GM23338 (cell line): ENCODE results near the gene SRF. TPM values are rescaled to one million over a fixed set of nuclear protein-coding genes. Genes with fewer than 3 reads are reported as not detected.

Experiments used
- ATAC-seq: fragments of 200-7000 bp; cut with Tn5 transposase; 3 replicates; pipeline ENCODE4 v1.9.1; 2020
- DNase-seq: peaks from one replicate; pipeline ENCODE4 v3.0.0-alpha.2; 2015; ENCODE audit warnings: low spot score
- H2AFZ ChIP-seq: fragments of 200-600 bp; sonication (generic); 2 replicates; pipeline ENCODE4 v1.8.0; 2016; ENCODE audit warnings: antibody characterized with exemption, mild to moderate bottlenecking, moderate library complexity
- H3F3A ChIP-seq: fragments of 200-600 bp; sonication (generic); replicated peaks from 2 replicates; pipeline ENCODE4 v1.8.0; 2017; ENCODE audit warnings: antibody characterized with exemption, mixed run types, low read depth
- H3K27ac ChIP-seq: fragments of 200-600 bp; sonication (generic); 2 replicates; pipeline ENCODE4 v1.6.1; 2016; ENCODE audit warnings: low read depth
- H3K27me3 ChIP-seq: fragments of 200-600 bp; sonication (generic); 2 replicates; pipeline ENCODE4 v1.8.0; 2016; ENCODE audit warnings: mild to moderate bottlenecking, mixed run types, moderate library complexity; ENCODE audit not compliant: insufficient read depth
- H3K36me3 ChIP-seq: fragments of 200-600 bp; sonication (generic); 2 replicates; pipeline ENCODE4 v1.8.0; 2016; ENCODE audit warnings: mild to moderate bottlenecking; ENCODE audit not compliant: insufficient read depth
- H3K4me1 ChIP-seq: fragments of 200-600 bp; sonication (generic); 2 replicates; pipeline ENCODE4 v1.8.0; 2016; ENCODE audit warnings: mild to moderate bottlenecking, moderate library complexity; ENCODE audit not compliant: insufficient read depth
- H3K4me2 ChIP-seq: fragments of 200-600 bp; sonication (generic); 2 replicates; pipeline ENCODE4 v1.7.1; 2017; ENCODE audit warnings: mixed run types
- H3K4me3 ChIP-seq: fragments of 200-600 bp; sonication (generic); 2 replicates; pipeline ENCODE4 v1.6.1; 2016; ENCODE audit warnings: mixed run types
- H3K79me2 ChIP-seq: fragments of 200-600 bp; sonication (generic); replicated peaks from 2 replicates; pipeline ENCODE4 v1.8.0; 2017; ENCODE audit warnings: mild to moderate bottlenecking; ENCODE audit not compliant: insufficient read depth
- H3K9me2 ChIP-seq: fragments of 200-600 bp; sonication (generic); 2 replicates; pipeline ENCODE4 v1.8.0; 2017; ENCODE audit not compliant: insufficient read depth
- H4K20me1 ChIP-seq: fragments of 200-600 bp; sonication (generic); replicated peaks from 2 replicates; pipeline ENCODE4 v1.8.0; 2017; ENCODE audit warnings: mild to moderate bottlenecking; ENCODE audit not compliant: insufficient read depth
- H3K27ac Mint-ChIP-seq: 2 replicates; pipeline ENCODE4 v1.8.0; 2020; ENCODE audit warnings: inconsistent platforms, mild to moderate bottlenecking, moderate library complexity, mixed read lengths
- H3K27me3 Mint-ChIP-seq: 3 replicates; pipeline ENCODE4 v1.8.0; 2022; ENCODE audit warnings: low read depth, mild to moderate bottlenecking, moderate library complexity, mixed read lengths, inconsistent platforms; ENCODE audit not compliant: insufficient read depth, poor library complexity
- H3K36me3 Mint-ChIP-seq: 3 replicates; pipeline ENCODE4 v1.8.0; 2021; ENCODE audit warnings: low read depth, mild to moderate bottlenecking, inconsistent platforms, moderate library complexity, mixed read lengths
- H3K4me1 Mint-ChIP-seq: 3 replicates; pipeline ENCODE4 v1.8.0; 2020; ENCODE audit warnings: mild to moderate bottlenecking, inconsistent platforms, mixed read lengths
- H3K4me3 Mint-ChIP-seq: 3 replicates; pipeline ENCODE4 v1.8.0; 2021; ENCODE audit warnings: moderate library complexity, mild to moderate bottlenecking, inconsistent platforms, mixed read lengths
- H3K9me3 Mint-ChIP-seq: 3 replicates; pipeline ENCODE4 v1.8.0; 2020; ENCODE audit warnings: moderate library complexity, mild to moderate bottlenecking, inconsistent platforms, mixed read lengths
- CREB1 ChIP-seq: fragments of 250-450 bp; sonication (Bioruptor Pico); IDR thresholded peaks from 2 replicates; pipeline ENCODE4 v1.5.0; 2020; ENCODE audit warnings: low read depth, mild to moderate bottlenecking, moderate library complexity
- EZH2 ChIP-seq: fragments of 200-600 bp; sonication (generic); IDR thresholded peaks from one replicate; pipeline ENCODE4 v1.8.0; 2017; ENCODE audit warnings: antibody characterized with exemption, mild to moderate bottlenecking, low read depth; ENCODE audit not compliant: unreplicated experiment
- EZH2phosphoT487 ChIP-seq: fragments of 200-600 bp; sonication (generic); IDR thresholded peaks from one replicate; pipeline ENCODE4 v1.8.1; 2018; ENCODE audit warnings: antibody characterized with exemption; ENCODE audit not compliant: unreplicated experiment
- JUNB ChIP-seq: IDR thresholded peaks from one replicate; pipeline ENCODE4 v1.6.1; 2016; ENCODE audit warnings: antibody characterized with exemption; ENCODE audit not compliant: unreplicated experiment
- NANOG ChIP-seq: IDR thresholded peaks from 2 replicates; pipeline ENCODE4 v1.6.1; 2016; ENCODE audit warnings: antibody characterized with exemption, borderline replicate concordance
- STAT1 ChIP-seq: IDR thresholded peaks from one replicate; pipeline ENCODE4 v1.6.1; 2016; ENCODE audit warnings: antibody characterized with exemption; ENCODE audit not compliant: unreplicated experiment
- ZNF331 ChIP-seq: fragments of 250-450 bp; sonication (Bioruptor Pico); IDR thresholded peaks from 2 replicates; pipeline ENCODE4 v1.5.0; 2020; ENCODE audit warnings: low read depth, mild to moderate bottlenecking, moderate library complexity
- polyA plus RNA-seq: library from polyadenylated mRNA; unstranded; fragments of >200 nt; fragmentation: Nextera tagmentation; extraction: Ambion mirVana; gene quantifications from 2 replicates; pipeline ENCODE4 v1.2.1, GENCODE V29; 2016
- total RNA-seq: library from RNA; depleted of rRNA; stranded (reverse); fragments of >200 nt; shearing (Covaris generic); gene quantifications from 2 replicates; pipeline ENCODE4 v1.2.3, GENCODE V29; 2014
- TF ChIP-seq, protein P1 (sequence below), 2 experiments: fragments of 200-600 bp in 1 of 2; sonication (generic) in 1 of 2; conservative IDR thresholded peaks; 2 replicates each; pipeline versions ENCODE4 v1.5.1 to v1.6.1; 2016 to 2017; ENCODE audit warnings: antibody characterized with exemption in 2 of 2, low read depth in 2 of 2, mild to moderate bottlenecking in 2 of 2, moderate library complexity in 1 of 2

SRF gene
- total and polyA plus RNA-seq, 2 experiments from 2014 or later: 9.9 to 54.9 TPM

DNA sequence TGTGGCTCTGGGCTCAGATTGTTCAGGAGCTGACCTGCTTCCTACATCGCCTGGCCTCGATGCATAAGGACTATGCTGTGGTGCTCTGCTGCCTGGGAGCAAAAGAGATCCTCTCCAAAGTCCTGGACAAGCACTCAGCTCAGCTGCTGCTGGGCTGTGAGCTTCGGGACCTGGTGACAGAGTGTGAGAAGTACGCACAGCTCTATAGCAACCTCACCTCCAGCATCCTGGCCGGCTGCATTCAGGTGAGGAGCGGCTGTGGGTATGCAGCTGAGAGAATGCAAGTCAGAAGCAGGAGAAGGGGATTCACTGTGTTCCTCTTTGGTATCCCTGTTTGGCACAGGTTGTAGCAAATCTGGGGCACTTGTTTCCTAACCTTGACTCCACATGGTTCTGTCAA lies 28.8 kb downstream of the SRF start:
- no peaks in the 10 kb centered on the region for H3F3A ChIP-seq
- H3K36me3 Mint-ChIP-seq: no peaks in the 10 kb centered on the region; the same call in 2 of the 3 replicates

DNA sequence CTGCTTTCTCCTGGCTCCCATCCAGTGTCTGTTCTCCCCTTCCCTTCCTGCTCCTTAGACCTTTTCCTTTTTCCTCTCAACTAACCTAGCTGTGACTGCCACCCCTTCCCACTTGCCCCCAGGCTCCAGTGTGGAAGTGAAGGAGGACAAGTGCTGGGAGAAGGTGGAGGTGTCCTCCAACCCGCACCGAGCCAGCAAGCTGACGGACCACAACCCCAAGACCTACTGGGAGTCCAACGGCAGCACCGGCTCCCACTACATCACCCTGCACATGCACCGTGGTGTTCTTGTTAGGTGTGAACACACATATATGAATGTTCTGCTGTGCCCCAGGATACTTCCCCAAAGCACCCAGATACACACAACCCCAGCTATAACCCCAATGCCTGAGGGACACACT lies 29.5 kb downstream of the SRF start:
- H3K4me3 Mint-ChIP-seq: no peak overlapping the region

More for the DNA sequence above, 28.8 kb downstream of the SRF start:
- no peak overlapping the region for H3K27ac ChIP-seq
- no peaks in the 10 kb centered on the region for H3K36me3 ChIP-seq
- no peaks in the 10 kb centered on the region for H4K20me1 ChIP-seq
- no peak overlapping the region for H3K27ac Mint-ChIP-seq
- peaks cover 10% of the 10 kb centered on the region for H3K27me3 Mint-ChIP-seq
- H3K4me3 ChIP-seq: no peak overlapping the region
- TF ChIP-seq EZH2: no peak
- TF ChIP-seq ZNF331 (CRISPR knock-in tag): no peak
- no peak for TF ChIP-seq NANOG
- no peaks in the 10 kb centered on the region for H3K79me2 ChIP-seq
- no peaks in the 10 kb centered on the region for H3K9me3 Mint-ChIP-seq
- ATAC-seq: no peak
- no peaks in the 10 kb centered on the region for H3K27me3 ChIP-seq
- DNase-seq: no peak
- H3K4me2 ChIP-seq: no peak overlapping the region
- peaks cover 3% of the 10 kb centered on the region for H3K4me1 Mint-ChIP-seq
- no peaks in the 10 kb centered on the region for H3K9me2 ChIP-seq
- no peaks in the 10 kb centered on the region for H3K4me1 ChIP-seq
- no peak overlapping the region for H2AFZ ChIP-seq
- H3K4me3 Mint-ChIP-seq: no peak overlapping the region

DNA sequence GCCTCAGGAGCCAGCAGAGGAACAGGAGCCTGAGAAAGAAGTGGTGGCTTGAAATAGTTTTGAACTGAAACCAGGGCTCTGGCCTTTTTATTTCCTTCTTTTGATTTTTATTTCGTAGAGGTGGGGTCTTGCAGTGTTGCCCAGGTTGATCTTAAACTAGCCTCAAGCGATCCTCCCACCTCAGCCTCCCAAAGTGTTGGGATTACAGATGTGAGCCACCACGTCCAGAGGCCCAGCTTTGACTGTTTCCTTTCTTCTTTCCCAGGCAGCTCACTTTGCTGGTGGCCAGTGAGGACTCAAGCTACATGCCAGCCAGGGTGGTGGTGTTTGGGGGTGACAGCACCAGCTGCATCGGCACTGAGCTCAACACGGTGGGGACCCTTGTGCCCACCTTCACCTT lies 31.4 kb downstream of the SRF start:
- Mint-ChIP-seq H3K27me3 (peaks cover 12% of the 10 kb centered on the region), H3K4me3 (no peak overlapping the region), H3K27ac (no peak overlapping the region), H3K4me1 (no peaks in the 10 kb centered on the region; the same call in 1 of the 3 replicates), H3K9me3 (no peaks in the 10 kb centered on the region), H3K36me3 (no peaks in the 10 kb centered on the region)
- Histone ChIP-seq H3K4me2 (no peak overlapping the region), H3K36me3 (no peaks in the 10 kb centered on the region), H3K4me3 (no peak overlapping the region), H4K20me1 (no peaks in the 10 kb centered on the region), H3F3A (no peaks in the 10 kb centered on the region), H3K27me3 (no peaks in the 10 kb centered on the region), H2AFZ (no peak overlapping the region), H3K79me2 (no peaks in the 10 kb centered on the region), H3K9me2 (no peaks in the 10 kb centered on the region), H3K4me1 (no peaks in the 10 kb centered on the region), H3K27ac (no peak overlapping the region)
- ATAC-seq (no peak), DNase-seq (no peak)
- TF ChIP-seq STAT1 (no peak), NANOG (no peak), EZH2phosphoT487 (no peak), CREB1 (CRISPR knock-in tag) (no peak), JUNB (no peak)

More for the DNA sequence above, 29.5 kb downstream of the SRF start:
- H3K9me3 Mint-ChIP-seq: no peaks in the 10 kb centered on the region
- H3K27ac Mint-ChIP-seq: no peak overlapping the region
- H4K20me1 ChIP-seq: no peaks in the 10 kb centered on the region
- H3K36me3 ChIP-seq: no peaks in the 10 kb centered on the region
- H3K4me2 ChIP-seq: no peak overlapping the region
- peaks cover 3% of the 10 kb centered on the region for H3K4me1 Mint-ChIP-seq
- H3K79me2 ChIP-seq: no peaks in the 10 kb centered on the region
- H3K4me1 ChIP-seq: no peaks in the 10 kb centered on the region
- no peaks in the 10 kb centered on the region for H3K9me2 ChIP-seq
- no peaks in the 10 kb centered on the region for H3K27me3 ChIP-seq
- TF ChIP-seq ZNF331 (CRISPR knock-in tag): no peak
- no peak for TF ChIP-seq EZH2phosphoT487
- TF ChIP-seq, protein P1, sequence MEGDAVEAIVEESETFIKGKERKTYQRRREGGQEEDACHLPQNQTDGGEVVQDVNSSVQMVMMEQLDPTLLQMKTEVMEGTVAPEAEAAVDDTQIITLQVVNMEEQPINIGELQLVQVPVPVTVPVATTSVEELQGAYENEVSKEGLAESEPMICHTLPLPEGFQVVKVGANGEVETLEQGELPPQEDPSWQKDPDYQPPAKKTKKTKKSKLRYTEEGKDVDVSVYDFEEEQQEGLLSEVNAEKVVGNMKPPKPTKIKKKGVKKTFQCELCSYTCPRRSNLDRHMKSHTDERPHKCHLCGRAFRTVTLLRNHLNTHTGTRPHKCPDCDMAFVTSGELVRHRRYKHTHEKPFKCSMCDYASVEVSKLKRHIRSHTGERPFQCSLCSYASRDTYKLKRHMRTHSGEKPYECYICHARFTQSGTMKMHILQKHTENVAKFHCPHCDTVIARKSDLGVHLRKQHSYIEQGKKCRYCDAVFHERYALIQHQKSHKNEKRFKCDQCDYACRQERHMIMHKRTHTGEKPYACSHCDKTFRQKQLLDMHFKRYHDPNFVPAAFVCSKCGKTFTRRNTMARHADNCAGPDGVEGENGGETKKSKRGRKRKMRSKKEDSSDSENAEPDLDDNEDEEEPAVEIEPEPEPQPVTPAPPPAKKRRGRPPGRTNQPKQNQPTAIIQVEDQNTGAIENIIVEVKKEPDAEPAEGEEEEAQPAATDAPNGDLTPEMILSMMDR (conservative IDR thresholded peaks at IDR 0.05; ENCODE audit: low read depth in 2 of 2): no peak
- no peaks in the 10 kb centered on the region for H3F3A ChIP-seq
- DNase-seq (no peak), ATAC-seq (no peak)
- H3K4me3 ChIP-seq: no peak overlapping the region
- H2AFZ ChIP-seq: no peak overlapping the region
- no peak overlapping the region for H3K27ac ChIP-seq
- H3K36me3 Mint-ChIP-seq: no peaks in the 10 kb centered on the region; the same call in 2 of the 3 replicates
- H3K27me3 Mint-ChIP-seq: peaks cover 10% of the 10 kb centered on the region
